CD4-positive, CD25-positive, alpha-beta regulatory T cell (primary cell): ENCODE results near the gene MISP. TPM values are rescaled to one million over a fixed set of nuclear protein-coding genes. Genes with fewer than 3 reads are reported as not detected.
A peak's percentile ranks its signal among the peaks of the same experiment; 100 is the strongest.

Experiments used
- ATAC-seq, 2 donors: fragments of 150-1000 bp; cut with Tn5 transposase; one replicate each; pipeline ENCODE4 v1.10.0; 2021; ENCODE audit warnings: low read depth in 2 of 2, moderate number of reproducible peaks in 2 of 2, moderate library complexity in 1 of 2
- DNase-seq, 3 donors: peaks; one replicate each; pipeline versions ENCODE4 v3.0.0 to v3.0.0-alpha.2; 2012 to 2022; ENCODE audit warnings: mixed read lengths in 1 of 3
- H3K27ac ChIP-seq: one replicate; pipeline ENCODE4 v1.7.0; 2013; ENCODE audit warnings: mild to moderate bottlenecking, low read length; ENCODE audit not compliant: insufficient read depth, poor library complexity, severe bottlenecking
- H3K27me3 ChIP-seq: one replicate; pipeline ENCODE4 v1.7.0; 2013; ENCODE audit warnings: low read length; ENCODE audit not compliant: control insufficient read depth, insufficient read depth
- H3K36me3 ChIP-seq: one replicate; pipeline ENCODE4 v1.7.0; 2013; ENCODE audit warnings: mild to moderate bottlenecking, low read length, moderate library complexity; ENCODE audit not compliant: control insufficient read depth, insufficient read depth
- H3K4me1 ChIP-seq: 2 replicates; pipeline ENCODE4 v1.7.0; 2013; ENCODE audit warnings: mild to moderate bottlenecking, low read length; ENCODE audit not compliant: insufficient read depth, control insufficient read depth, poor library complexity, severe bottlenecking
- H3K4me3 ChIP-seq: one replicate; pipeline ENCODE4 v1.7.0; 2013; ENCODE audit warnings: low read depth, mild to moderate bottlenecking, low read length, moderate library complexity
- H3K9me3 ChIP-seq, 2 experiments: 1 replicate in 1 of 2; 2 replicates in 1 of 2; pipeline ENCODE4 v1.7.0; 2013; ENCODE audit warnings: low read length in 2 of 2, mild to moderate bottlenecking in 1 of 2, moderate library complexity in 1 of 2; ENCODE audit not compliant: control insufficient read depth in 2 of 2
- H3K27ac Mint-ChIP-seq, 3 donors: one replicate each; pipeline ENCODE4 v1.8.0; 2020 to 2022; ENCODE audit warnings: mild to moderate bottlenecking in 3 of 3, mixed read lengths in 3 of 3, moderate library complexity in 2 of 3
- H3K27me3 Mint-ChIP-seq: one replicate; pipeline ENCODE4 v1.8.0; 2022; ENCODE audit warnings: mild to moderate bottlenecking, mixed read lengths
- H3K36me3 Mint-ChIP-seq: one replicate; pipeline ENCODE4 v1.8.0; 2020; ENCODE audit warnings: mixed read lengths
- H3K4me1 Mint-ChIP-seq, 4 donors: one replicate each; pipeline ENCODE4 v1.8.0; 2020 to 2022; ENCODE audit warnings: mixed read lengths in 4 of 4, mild to moderate bottlenecking in 1 of 4
- H3K4me3 Mint-ChIP-seq, 4 donors: one replicate each; pipeline ENCODE4 v1.8.0; 2020 to 2022; ENCODE audit warnings: mild to moderate bottlenecking in 4 of 4, mixed read lengths in 4 of 4, moderate library complexity in 3 of 4
- H3K9me3 Mint-ChIP-seq, 7 donors: one replicate each; pipeline ENCODE4 v1.8.0; 2020 to 2022; ENCODE audit warnings: mixed read lengths in 7 of 7, mild to moderate bottlenecking in 3 of 7, moderate library complexity in 2 of 7
- polyA plus RNA-seq, 4 donors: library from polyadenylated mRNA; unstranded; fragments of 300-500 nt; fragmentation: Illumina TruSeq; gene quantifications; one replicate each; pipeline ENCODE4 v1.2.3, GENCODE V29; 2021
- total RNA-seq: library from RNA; stranded (reverse); gene quantifications from one replicate; pipeline ENCODE4 v1.2.3, GENCODE V29; 2022

MISP gene
- total and polyA plus RNA-seq, 5 donors from 2014 or later = not detected

DNA sequence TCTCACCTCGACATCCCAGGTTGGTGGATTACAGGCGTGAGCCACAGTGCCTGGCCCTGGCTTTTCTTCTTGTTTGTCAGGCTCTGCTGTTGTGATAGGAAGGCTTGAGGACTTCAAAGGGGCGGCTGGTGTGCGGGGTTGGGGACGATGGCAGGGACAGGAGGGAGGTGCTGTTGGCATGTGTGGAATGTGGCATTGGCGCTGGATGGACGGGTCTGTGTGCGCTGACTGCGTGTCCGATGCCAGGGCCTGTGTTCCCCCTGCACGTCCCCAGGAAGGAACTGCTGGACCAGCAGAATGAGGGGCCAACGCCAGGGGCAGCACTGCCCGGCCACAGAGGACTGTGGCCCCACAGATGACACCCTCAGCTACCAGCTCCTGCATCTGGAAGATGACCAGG is 33.6 kb downstream of the MISP start:
- no peak overlapping the region for H3K27ac ChIP-seq
- ATAC-seq = no peak
- no peaks in the 10 kb centered on the region for H3K27me3 ChIP-seq
- no peaks in the 10 kb centered on the region for H3K36me3 ChIP-seq
- H3K9me3 ChIP-seq = no peaks in the 10 kb centered on the region
- no peak overlapping the region for H3K4me3 Mint-ChIP-seq
- no peak for DNase-seq
- no peaks in the 10 kb centered on the region for H3K36me3 Mint-ChIP-seq
- H3K27ac Mint-ChIP-seq = no peak overlapping the region
- no peak overlapping the region for H3K4me3 ChIP-seq
- H3K4me1 ChIP-seq = no peaks in the 10 kb centered on the region
- H3K4me1 Mint-ChIP-seq = peaks cover 0 to 4% (median 0%) of the 10 kb centered on the region in 4 donors
- H3K27me3 Mint-ChIP-seq = peaks cover 3% of the 10 kb centered on the region
- no peaks in the 10 kb centered on the region for H3K9me3 Mint-ChIP-seq

DNA sequence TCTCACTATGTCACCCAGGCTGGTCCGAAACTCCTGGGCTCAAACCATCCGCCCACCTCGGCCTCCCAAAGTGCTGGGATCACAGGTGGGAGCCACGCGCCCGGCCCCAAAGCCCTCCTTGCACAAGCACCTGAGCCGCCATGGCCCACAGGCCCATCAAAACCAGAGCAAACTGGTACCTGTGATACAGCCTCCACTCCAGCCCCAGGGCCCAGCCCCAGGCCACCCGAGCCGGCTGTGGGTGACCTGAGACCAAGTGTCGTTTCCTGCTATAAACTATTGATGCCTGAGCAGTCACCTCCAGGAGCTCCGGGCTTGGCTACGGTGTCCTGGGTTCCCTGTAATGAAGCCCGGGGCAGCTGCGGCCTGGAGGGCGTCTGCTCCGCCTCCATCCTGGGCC is 36.6 kb downstream of the MISP start:
- no peaks in the 10 kb centered on the region for H3K4me1 ChIP-seq
- Mint-ChIP-seq H3K27me3 (peaks cover 16% of the 10 kb centered on the region), H3K36me3 (no peaks in the 10 kb centered on the region), H3K9me3 (no peaks in the 10 kb centered on the region), H3K4me1 (peaks cover 0 to 4% (median 0%) of the 10 kb centered on the region in 4 donors), H3K4me3 (no peak overlapping the region), H3K27ac (no peak overlapping the region)
- no peak overlapping the region for H3K27ac ChIP-seq
- DNase-seq = no peak
- no peak for ATAC-seq
- no peak overlapping the region for H3K4me3 ChIP-seq
- no peaks in the 10 kb centered on the region for H3K9me3 ChIP-seq
- no peaks in the 10 kb centered on the region for H3K27me3 ChIP-seq
- no peaks in the 10 kb centered on the region for H3K36me3 ChIP-seq

DNA sequence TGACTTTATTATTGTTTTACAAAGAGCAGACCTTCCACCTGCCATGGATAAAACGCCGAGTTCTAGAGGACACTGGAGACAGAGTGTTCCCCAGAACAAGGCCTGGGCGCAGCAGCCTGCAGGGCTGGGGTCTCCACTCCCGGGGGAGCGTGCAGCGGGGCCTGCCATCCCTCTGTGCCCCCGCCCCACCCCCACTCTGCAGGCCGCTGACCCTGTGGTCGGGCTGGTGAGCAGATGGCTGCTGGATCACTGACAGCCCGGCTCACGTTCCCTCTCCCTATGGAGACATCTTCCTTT is 37.7 kb downstream of the MISP start:
- H3K27me3 Mint-ChIP-seq = peaks cover 16% of the 10 kb centered on the region
- H3K9me3 Mint-ChIP-seq = no peaks in the 10 kb centered on the region
- H3K4me1 Mint-ChIP-seq = peaks cover 0 to 4% (median 0%) of the 10 kb centered on the region in 4 donors
- Histone ChIP-seq H3K36me3 (no peaks in the 10 kb centered on the region), H3K4me1 (no peaks in the 10 kb centered on the region), H3K4me3 (no peak overlapping the region), H3K27ac (no peak overlapping the region), H3K9me3 (no peaks in the 10 kb centered on the region), H3K27me3 (no peaks in the 10 kb centered on the region)
- H3K36me3 Mint-ChIP-seq = no peaks in the 10 kb centered on the region
- no peak overlapping the region for H3K27ac Mint-ChIP-seq
- peak overlapping the region in 1 of 4 donors; percentile 9 for H3K4me3 Mint-ChIP-seq
- no peak for ATAC-seq
- no peak for DNase-seq

- H3K27ac Mint-ChIP-seq = peak overlapping the region in 1 of 3 donors; percentile 62
- peak in 1 of 2 donors; percentile 25 for ATAC-seq
- H3K4me1 ChIP-seq = no peaks in the 10 kb centered on the region
- H3K36me3 ChIP-seq = no peaks in the 10 kb centered on the region
- H3K27me3 Mint-ChIP-seq = peaks cover 16% of the 10 kb centered on the region
- DNase-seq = peak in 1 of 3 donors; percentile 29
- peaks cover 0 to 4% (median 0%) of the 10 kb centered on the region in 4 donors for H3K4me1 Mint-ChIP-seq
- H3K9me3 ChIP-seq = no peaks in the 10 kb centered on the region
- no peak overlapping the region for H3K4me3 ChIP-seq
- no peak overlapping the region for H3K27ac ChIP-seq
- H3K36me3 Mint-ChIP-seq = no peaks in the 10 kb centered on the region
- no peaks in the 10 kb centered on the region for H3K9me3 Mint-ChIP-seq
- H3K4me3 Mint-ChIP-seq = peak overlapping the region in 1 of 4 donors; percentile 9
- H3K27me3 ChIP-seq = no peaks in the 10 kb centered on the region
Measured at GRCh38 chr19:788983-789700, 38.2 kb downstream of the MISP start.

GRCh38 chr19:789701-790060 is 38.8 kb downstream of the MISP start:
- H3K9me3 ChIP-seq = no peaks in the 10 kb centered on the region
- Mint-ChIP-seq H3K4me1 (peaks cover 0 to 4% (median 0%) of the 10 kb centered on the region in 4 donors), H3K36me3 (no peaks in the 10 kb centered on the region), H3K9me3 (no peaks in the 10 kb centered on the region), H3K27me3 (peaks cover 16% of the 10 kb centered on the region), H3K4me3 (no peak overlapping the region), H3K27ac (no peak overlapping the region)
- H3K4me3 ChIP-seq = no peak overlapping the region
- no peak for ATAC-seq
- no peaks in the 10 kb centered on the region for H3K36me3 ChIP-seq
- no peak overlapping the region for H3K27ac ChIP-seq
- H3K27me3 ChIP-seq = no peaks in the 10 kb centered on the region
- no peaks in the 10 kb centered on the region for H3K4me1 ChIP-seq
- DNase-seq = no peak

DNA sequence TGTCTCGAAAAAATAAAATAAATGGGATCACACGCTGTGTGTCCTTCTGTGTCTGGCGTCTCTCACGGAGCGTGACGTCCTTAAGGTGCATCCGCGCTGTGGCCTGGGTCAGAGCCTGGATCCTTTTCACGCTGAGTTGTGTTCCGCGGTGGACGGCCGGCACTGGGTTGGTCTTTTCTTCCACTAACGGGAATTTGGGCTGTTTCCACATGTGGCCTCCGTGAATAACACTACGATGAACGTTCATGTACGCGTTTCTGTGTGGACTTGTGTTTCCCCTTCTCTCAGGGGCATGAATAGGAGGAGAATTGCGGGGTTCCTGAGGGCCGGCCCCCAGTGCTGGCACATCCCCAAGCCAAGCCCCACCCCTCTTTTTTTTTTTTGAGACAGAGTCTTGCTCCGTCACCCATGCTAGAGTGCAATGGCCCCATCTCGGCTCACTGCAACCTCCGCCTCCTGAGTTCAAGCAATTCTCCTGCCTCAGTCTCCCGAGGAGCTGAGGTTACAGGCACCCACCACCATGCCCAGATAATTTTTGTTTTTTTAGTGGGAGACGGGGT is 40.2 kb downstream of the MISP start:
- H3K9me3 Mint-ChIP-seq = no peaks in the 10 kb centered on the region
- DNase-seq (no peak), ATAC-seq (no peak)
- Histone ChIP-seq H3K9me3 (no peaks in the 10 kb centered on the region), H3K4me1 (no peaks in the 10 kb centered on the region), H3K27me3 (no peaks in the 10 kb centered on the region), H3K4me3 (no peak overlapping the region), H3K27ac (no peak overlapping the region), H3K36me3 (no peaks in the 10 kb centered on the region)
- H3K4me3 Mint-ChIP-seq = peak overlapping the region in 1 of 4 donors; percentile 30
- no peak overlapping the region for H3K27ac Mint-ChIP-seq
- peaks cover 0 to 4% (median 0%) of the 10 kb centered on the region in 4 donors for H3K4me1 Mint-ChIP-seq
- no peaks in the 10 kb centered on the region for H3K36me3 Mint-ChIP-seq
- peaks cover 16% of the 10 kb centered on the region for H3K27me3 Mint-ChIP-seq

- Histone ChIP-seq H3K4me3 (no peak overlapping the region), H3K27ac (no peak overlapping the region), H3K27me3 (no peaks in the 10 kb centered on the region), H3K36me3 (no peaks in the 10 kb centered on the region), H3K4me1 (peaks cover 6% of the 10 kb centered on the region), H3K9me3 (no peaks in the 10 kb centered on the region)
- no peaks in the 10 kb centered on the region for H3K9me3 Mint-ChIP-seq
- H3K36me3 Mint-ChIP-seq = no peaks in the 10 kb centered on the region
- H3K4me1 Mint-ChIP-seq = peaks cover 0 to 6% (median 2%) of the 10 kb centered on the region in 4 donors
- peak overlapping the region in 2 of 3 donors; percentile 31 to 48 for H3K27ac Mint-ChIP-seq
- no peak overlapping the region for H3K4me3 Mint-ChIP-seq
- peaks cover 17% of the 10 kb centered on the region for H3K27me3 Mint-ChIP-seq
- ATAC-seq (no peak), DNase-seq (no peak)
Measured at GRCh38 chr19:791567-792305, 40.8 kb downstream of the MISP start.
